Effector memory CD8-positive, alpha-beta T cell (primary cell): ENCODE data around the gene MTUS2.

Experiments
- ATAC-seq: fragments of 150-1000 bp; cut with Tn5 transposase; replicated peaks from 2 replicates; pipeline ENCODE4 v1.10.0; 2021; ENCODE audit warnings: mild to moderate bottlenecking, moderate library complexity
- DNase-seq, 3 experiments: peaks; one replicate each; pipeline ENCODE4 v3.0.0; 2021
- H3K27ac Mint-ChIP-seq, 2 donors: one replicate each; pipeline ENCODE4 v1.8.0; 2022; ENCODE audit warnings: mild to moderate bottlenecking in 2 of 2, mixed read lengths in 2 of 2, moderate library complexity in 2 of 2
- H3K27me3 Mint-ChIP-seq, 2 donors: one replicate each; pipeline ENCODE4 v1.8.0; 2022; ENCODE audit warnings: mixed read lengths in 2 of 2
- H3K36me3 Mint-ChIP-seq: one replicate; pipeline ENCODE4 v1.8.0; 2022; ENCODE audit warnings: mild to moderate bottlenecking, moderate library complexity, mixed read lengths; ENCODE audit not compliant: insufficient read depth
- H3K4me1 Mint-ChIP-seq, 2 donors: one replicate each; pipeline ENCODE4 v1.8.0; 2022; ENCODE audit warnings: low read depth in 2 of 2, mixed read lengths in 2 of 2
- H3K4me3 Mint-ChIP-seq, 2 donors: one replicate each; pipeline ENCODE4 v1.8.0; 2022; ENCODE audit warnings: mild to moderate bottlenecking in 2 of 2, mixed read lengths in 2 of 2, moderate library complexity in 2 of 2
- H3K9me3 Mint-ChIP-seq, 2 donors: one replicate each; pipeline ENCODE4 v1.8.0; 2022; ENCODE audit warnings: mixed read lengths in 2 of 2

Gene MTUS2

GRCh38 chr13:29479716-29480492 lies 659.8 kb downstream of the MTUS2 start:
- no peaks in the 10 kb centered on the region for H3K4me1 Mint-ChIP-seq
- H3K36me3 Mint-ChIP-seq: no peaks in the 10 kb centered on the region
- no peaks in the 10 kb centered on the region for H3K9me3 Mint-ChIP-seq
- no peak for DNase-seq
- no peak overlapping the region for H3K27ac Mint-ChIP-seq
- no peak for ATAC-seq
- H3K27me3 Mint-ChIP-seq: peaks cover 40 to 72% of the 10 kb centered on the region in 2 donors
- no peak overlapping the region for H3K4me3 Mint-ChIP-seq

DNA sequence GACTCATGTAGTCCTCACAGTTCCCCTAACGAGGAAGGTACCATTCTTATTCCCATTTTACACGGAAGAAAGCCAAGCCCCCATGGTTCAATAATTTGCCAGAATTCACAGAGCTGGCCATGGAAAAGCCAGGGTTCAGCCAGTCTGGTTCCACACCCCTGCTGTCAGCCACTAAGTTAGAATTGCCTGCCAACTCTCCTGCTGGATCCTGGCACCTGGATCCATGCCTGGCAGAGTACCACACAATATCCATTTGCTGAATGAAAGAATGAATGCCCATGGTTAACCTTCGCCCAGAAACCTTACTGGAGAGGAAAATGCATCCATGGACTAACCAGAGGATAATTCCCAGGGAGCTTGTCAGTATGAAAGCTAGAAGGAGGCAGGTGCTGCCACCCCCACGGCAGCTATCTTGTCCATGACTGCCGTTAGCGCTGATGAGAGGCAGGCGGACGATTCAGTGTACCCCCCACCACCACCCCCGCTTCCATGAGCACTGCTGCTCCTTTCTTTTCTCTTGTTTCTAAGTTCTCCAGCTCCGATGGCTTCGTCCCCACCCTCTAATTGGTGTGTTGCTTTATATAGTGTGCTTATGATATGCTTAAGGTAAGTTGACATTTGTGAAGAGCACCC lies 660.9 kb downstream of the MTUS2 start:
- no peaks in the 10 kb centered on the region for H3K9me3 Mint-ChIP-seq
- no peak overlapping the region for H3K4me3 Mint-ChIP-seq

GRCh38 chr13:29481603-29482002 lies 661.5 kb downstream of the MTUS2 start:
- Mint-ChIP-seq H3K27me3 (peaks cover 38 to 69% of the 10 kb centered on the region in 2 donors), H3K4me3 (no peak overlapping the region), H3K4me1 (no peaks in the 10 kb centered on the region), H3K9me3 (no peaks in the 10 kb centered on the region), H3K27ac (no peak overlapping the region), H3K36me3 (no peaks in the 10 kb centered on the region)
- ATAC-seq: no peak
- no peak for DNase-seq

More for the DNA sequence above, 660.9 kb downstream of the MTUS2 start:
- no peak for ATAC-seq
- Mint-ChIP-seq H3K27me3 (peaks cover 40 to 72% of the 10 kb centered on the region in 2 donors), H3K27ac (no peak overlapping the region), H3K4me1 (no peaks in the 10 kb centered on the region), H3K36me3 (no peaks in the 10 kb centered on the region)
- DNase-seq: no peak

DNA sequence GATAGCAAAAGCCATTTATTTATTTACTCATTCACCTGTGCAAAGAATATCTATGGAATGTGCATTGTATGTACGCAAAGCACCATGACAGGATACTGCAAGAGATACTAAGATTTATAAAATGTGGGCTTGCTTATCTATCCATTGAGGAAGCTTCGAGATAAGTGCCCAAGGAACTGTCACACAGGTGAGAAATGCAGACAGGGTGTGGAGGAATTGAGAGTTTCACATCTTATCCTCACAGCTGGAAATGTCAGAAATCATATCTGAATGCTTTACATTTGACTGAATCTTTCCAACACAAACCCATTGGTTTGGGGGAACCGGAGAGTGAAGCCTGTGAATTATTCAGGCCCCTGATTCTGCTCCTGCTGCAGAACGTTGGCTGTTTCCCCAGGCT lies 662.4 kb downstream of the MTUS2 start:
- Mint-ChIP-seq H3K4me1 (no peaks in the 10 kb centered on the region), H3K27ac (no peak overlapping the region), H3K9me3 (no peaks in the 10 kb centered on the region), H3K4me3 (no peak overlapping the region), H3K36me3 (no peaks in the 10 kb centered on the region), H3K27me3 (peaks cover 29 to 61% of the 10 kb centered on the region in 2 donors)
- DNase-seq (no peak), ATAC-seq (no peak)

DNA sequence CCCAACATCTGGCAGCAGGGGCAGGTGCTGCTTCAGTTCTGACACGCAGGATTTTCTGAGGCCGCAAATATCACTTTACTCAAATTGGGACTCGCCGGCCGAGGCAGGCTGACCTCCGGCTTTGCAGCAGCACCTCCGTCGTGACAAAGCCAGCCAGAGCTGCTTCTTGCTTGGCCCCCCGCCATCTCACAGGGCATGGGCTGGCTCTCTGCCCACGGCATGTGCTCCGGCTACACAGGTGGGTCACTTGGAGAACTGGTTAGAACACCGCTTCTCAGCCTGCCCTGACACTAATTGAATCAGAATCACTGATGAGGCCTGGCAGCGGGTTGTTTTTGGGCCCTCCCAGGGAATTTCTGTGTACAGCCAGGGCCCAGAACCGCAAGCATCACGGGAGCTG lies 663.1 kb downstream of the MTUS2 start:
- no peaks in the 10 kb centered on the region for H3K36me3 Mint-ChIP-seq
- H3K4me3 Mint-ChIP-seq: no peak overlapping the region
- ATAC-seq (no peak), DNase-seq (no peak)
- H3K27ac Mint-ChIP-seq: no peak overlapping the region
- peaks cover 29 to 61% of the 10 kb centered on the region in 2 donors for H3K27me3 Mint-ChIP-seq
- H3K9me3 Mint-ChIP-seq: no peaks in the 10 kb centered on the region
- H3K4me1 Mint-ChIP-seq: no peaks in the 10 kb centered on the region

- no peaks in the 10 kb centered on the region for H3K4me1 Mint-ChIP-seq
- no peak overlapping the region for H3K4me3 Mint-ChIP-seq
- H3K36me3 Mint-ChIP-seq: no peaks in the 10 kb centered on the region
- ATAC-seq (no peak), DNase-seq (no peak)
- H3K9me3 Mint-ChIP-seq: no peaks in the 10 kb centered on the region
- H3K27me3 Mint-ChIP-seq: peaks cover 29 to 61% of the 10 kb centered on the region in 2 donors
- no peak overlapping the region for H3K27ac Mint-ChIP-seq
Measured at GRCh38 chr13:29483623-29484022, 663.5 kb downstream of the MTUS2 start.

GRCh38 chr13:29484236-29484635 lies 664.1 kb downstream of the MTUS2 start:
- H3K4me1 Mint-ChIP-seq: no peaks in the 10 kb centered on the region
- H3K27me3 Mint-ChIP-seq: peaks cover 27 to 58% of the 10 kb centered on the region in 2 donors
- no peak overlapping the region for H3K27ac Mint-ChIP-seq
- no peak for DNase-seq
- no peak for ATAC-seq
- no peaks in the 10 kb centered on the region for H3K36me3 Mint-ChIP-seq
- H3K4me3 Mint-ChIP-seq: no peak overlapping the region
- no peaks in the 10 kb centered on the region for H3K9me3 Mint-ChIP-seq

GRCh38 chr13:29484796-29485195 lies 664.7 kb downstream of the MTUS2 start:
- H3K36me3 Mint-ChIP-seq: no peaks in the 10 kb centered on the region

GRCh38 chr13:29486551-29486950 lies 666.4 kb downstream of the MTUS2 start:
- H3K9me3 Mint-ChIP-seq: no peaks in the 10 kb centered on the region
- H3K4me3 Mint-ChIP-seq: no peak overlapping the region
- H3K27ac Mint-ChIP-seq: no peak overlapping the region
- DNase-seq (no peak), ATAC-seq (no peak)
- H3K4me1 Mint-ChIP-seq: no peaks in the 10 kb centered on the region
- H3K36me3 Mint-ChIP-seq: no peaks in the 10 kb centered on the region
- H3K27me3 Mint-ChIP-seq: peaks cover 18 to 35% of the 10 kb centered on the region in 2 donors

More at GRCh38 chr13:29484796-29485195, 664.7 kb downstream of the MTUS2 start:
- no peak for ATAC-seq
- H3K9me3 Mint-ChIP-seq: no peaks in the 10 kb centered on the region
- H3K27ac Mint-ChIP-seq: no peak overlapping the region
- H3K4me1 Mint-ChIP-seq: no peaks in the 10 kb centered on the region
- H3K4me3 Mint-ChIP-seq: no peak overlapping the region
- no peak for DNase-seq
- peaks cover 26 to 52% of the 10 kb centered on the region in 2 donors for H3K27me3 Mint-ChIP-seq

DNA sequence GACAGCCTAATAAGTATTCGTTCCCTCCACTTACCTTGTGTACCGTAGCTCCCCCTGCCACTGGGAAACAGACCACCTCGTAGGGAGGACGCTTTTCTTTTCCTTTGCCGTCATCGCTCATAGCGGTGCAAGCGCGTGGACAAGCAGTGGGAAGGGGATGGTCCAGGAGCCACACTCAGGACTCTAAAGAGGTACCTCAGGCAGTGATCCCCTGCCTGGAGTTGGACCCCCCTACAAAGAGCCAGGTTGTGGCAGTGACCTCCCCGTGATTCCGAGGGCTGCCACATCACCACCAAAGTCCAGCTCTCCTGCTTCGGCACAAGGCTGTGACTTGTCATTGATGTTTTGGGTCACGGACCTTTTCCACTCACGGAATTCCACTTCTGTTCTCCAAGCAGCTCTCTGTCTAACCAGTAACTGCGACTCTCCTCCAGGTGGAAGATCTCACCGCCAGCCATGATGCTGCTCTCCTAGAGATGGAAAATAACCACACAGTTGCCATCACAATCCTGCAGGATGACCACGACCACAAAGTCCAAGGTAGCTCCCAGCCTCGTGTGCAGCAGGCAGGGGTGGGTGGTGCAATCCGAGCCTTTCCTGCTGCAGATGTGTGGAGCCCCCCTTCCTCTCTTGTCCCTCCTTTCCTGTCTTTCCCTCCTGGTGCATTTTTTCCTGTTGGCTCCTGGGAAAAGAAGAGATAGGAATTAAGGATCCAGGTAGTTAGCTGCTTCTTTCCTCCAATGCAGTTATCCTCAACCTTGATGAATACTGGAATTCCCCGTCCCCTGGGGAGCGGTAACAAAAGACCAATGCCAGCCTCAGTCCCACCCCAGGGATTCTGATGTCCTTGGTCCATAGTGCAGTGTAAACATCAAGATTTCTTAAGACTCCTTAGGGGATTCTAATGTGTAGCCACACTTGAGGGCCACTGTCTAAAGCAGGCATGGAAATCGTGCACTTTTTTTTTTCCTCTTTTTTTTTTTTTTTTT lies 667.6 kb downstream of the MTUS2 start:
- no peak for ATAC-seq
- Mint-ChIP-seq H3K4me3 (no peak overlapping the region), H3K36me3 (no peaks in the 10 kb centered on the region), H3K4me1 (no peaks in the 10 kb centered on the region), H3K9me3 (no peaks in the 10 kb centered on the region), H3K27me3 (peaks cover 18 to 28% of the 10 kb centered on the region in 2 donors), H3K27ac (no peak overlapping the region)
- DNase-seq: no peak

- no peak for ATAC-seq
- Mint-ChIP-seq H3K27ac (no peak overlapping the region), H3K4me1 (no peaks in the 10 kb centered on the region), H3K36me3 (no peaks in the 10 kb centered on the region), H3K27me3 (peaks cover 13 to 16% of the 10 kb centered on the region in 2 donors), H3K9me3 (no peaks in the 10 kb centered on the region), H3K4me3 (no peak overlapping the region)
- no peak for DNase-seq
Measured at GRCh38 chr13:29489650-29490560, 669.8 kb downstream of the MTUS2 start.

GRCh38 chr13:29490561-29490885 lies 670.4 kb downstream of the MTUS2 start:
- no peak for DNase-seq
- H3K36me3 Mint-ChIP-seq: no peaks in the 10 kb centered on the region
- ATAC-seq: no peak
- peaks cover 14 to 17% of the 10 kb centered on the region in 2 donors for H3K27me3 Mint-ChIP-seq
- H3K27ac Mint-ChIP-seq: no peak overlapping the region
- no peaks in the 10 kb centered on the region for H3K4me1 Mint-ChIP-seq
- no peaks in the 10 kb centered on the region for H3K9me3 Mint-ChIP-seq
- H3K4me3 Mint-ChIP-seq: no peak overlapping the region
